Epithelial cell of esophagus (primary cell): ENCODE measurements around the gene TSSK3.

Experiments used
- DNase-seq: peaks from one replicate; pipeline ENCODE4 v3.0.0; 2010; ENCODE audit warnings: low read depth
- H3K4me3 ChIP-seq: 2 replicates; pipeline ENCODE4 v1.5.1; 2011; ENCODE audit warnings: mild to moderate bottlenecking, low read length, control low read depth
- CTCF ChIP-seq: IDR thresholded peaks from 2 replicates; pipeline ENCODE4 v1.5.1; 2011; ENCODE audit warnings: low read depth, mild to moderate bottlenecking, low read length, control low read depth, inconsistent platforms; ENCODE audit not compliant: insufficient read depth; ENCODE audit errors: missing control alignments

Gene TSSK3

GRCh38 chr1:32413507-32414185 lies 51.3 kb downstream of the TSSK3 start:
- peak; percentile 60 for DNase-seq
- peak; percentile 54 for TF ChIP-seq CTCF

More at GRCh38 chr1:32413507-32414185, 51.3 kb downstream of the TSSK3 start:
- H3K4me3 ChIP-seq: no peak overlapping the region
